HepG2 (cell line): Measurements from ENCODE around the gene PNKP. TPM values are rescaled to one million over a fixed set of nuclear protein-coding genes. Genes with fewer than 3 reads are reported as not detected.

Experiments used
- ATAC-seq: fragments of 200-7000 bp; cut with Tn5 transposase; 3 replicates; pipeline ENCODE4 v1.9.1; 2020; ENCODE audit warnings: mild to moderate bottlenecking, moderate library complexity
- BruUV-seq: library from RNA; stranded (reverse); fragments of 400-500 nt; replicated peaks from 2 replicates; lab custom pipeline; 2021; lab: Mats Ljungman, UMichigan
- CTCF ChIA-PET: fragments of 300-600 bp; formaldehyde crosslinking; extraction: SDS; loops from one replicate; lab custom pipeline; 2021; ENCODE audit warnings: low total read pairs, inconsistent platforms, low intra/inter-chr PET ratio; lab: Yijun Ruan, JAX
- POLR2A ChIA-PET: fragments of 350-600 bp; sonication (Branson Sonifier 250); formaldehyde crosslinking; loops from one replicate; lab custom pipeline; 2020; ENCODE audit warnings: antibody characterized with exemption, inconsistent platforms; lab: Yijun Ruan, JAX
- DNase-seq: peaks from one replicate; pipeline ENCODE4 v3.0.0-alpha.2; 2015; ENCODE audit warnings: low spot score
- FAIRE-seq: peaks from 3 replicates; lab custom pipeline; 2011; peaks lifted over from hg19 to GRCh38; lab: Jason Lieb, UNC
- H2AFZ ChIP-seq: one replicate; pipeline ENCODE4 v1.6.1; 2011; ENCODE audit warnings: low read length, inconsistent platforms
- H3K27ac ChIP-seq: fragments of 300-600 bp; 3 replicates; pipeline ENCODE4 v1.8.0; 2011; ENCODE audit warnings: mixed run types, mild to moderate bottlenecking, mixed read lengths, low read length, inconsistent platforms; ENCODE audit not compliant: insufficient read depth; ENCODE audit errors: extremely low read length
- H3K27me3 ChIP-seq, 2 experiments: fragments of 200-600 bp in 1 of 2; 2 replicates in 1 of 2; 3 replicates in 1 of 2; pipeline versions ENCODE4 v1.6.0 to v1.8.0; 2011; ENCODE audit warnings: low read length in 2 of 2, mild to moderate bottlenecking in 2 of 2, moderate library complexity in 2 of 2, inconsistent platforms in 1 of 2; ENCODE audit not compliant: insufficient read depth in 2 of 2, control insufficient read depth in 1 of 2
- H3K36me3 ChIP-seq, 2 experiments: fragments of 200-600 bp in 1 of 2; replicated peaks in 1 of 2; 2 replicates in 1 of 2; 3 replicates in 1 of 2; pipeline versions ENCODE4 v1.5.1 to v1.8.0; 2011; ENCODE audit warnings: low read length in 2 of 2, inconsistent platforms in 1 of 2; ENCODE audit not compliant: insufficient read depth in 2 of 2, control insufficient read depth in 1 of 2
- H3K4me1 ChIP-seq: 2 replicates; pipeline ENCODE4 v1.5.1; 2012; ENCODE audit warnings: low read length, inconsistent platforms; ENCODE audit not compliant: insufficient read depth
- H3K4me2 ChIP-seq: 2 replicates; pipeline ENCODE4 v1.6.0; 2011; ENCODE audit warnings: low read depth, low read length, inconsistent platforms
- H3K4me3 ChIP-seq, 3 experiments: fragments of 200-600 bp in 1 of 3; sonication (generic), shearing (Covaris generic) in 1 of 3; replicated peaks in 1 of 3; 2 replicates each; pipeline ENCODE4 v1.5.1; 2011 to 2016; ENCODE audit warnings: low read length in 3 of 3, inconsistent platforms in 2 of 3, low read depth in 2 of 3, mild to moderate bottlenecking in 2 of 3, control low read depth in 1 of 3, mixed read lengths in 1 of 3; ENCODE audit not compliant: insufficient read depth in 1 of 3
- H3K79me2 ChIP-seq: one replicate; pipeline ENCODE4 v1.6.1; 2011; ENCODE audit warnings: low read length, inconsistent platforms; ENCODE audit not compliant: insufficient read depth
- H3K9ac ChIP-seq: 2 replicates; pipeline ENCODE4 v1.6.0; 2011; ENCODE audit warnings: mild to moderate bottlenecking, low read depth, low read length, inconsistent platforms; ENCODE audit not compliant: insufficient read depth
- H3K9me3 ChIP-seq: 2 replicates; pipeline ENCODE4 v1.5.1; 2012; ENCODE audit warnings: mild to moderate bottlenecking, low read length
- H4K20me1 ChIP-seq: 2 replicates; pipeline ENCODE4 v1.6.0; 2011; ENCODE audit warnings: inconsistent platforms, mild to moderate bottlenecking, low read length, moderate library complexity; ENCODE audit not compliant: insufficient read depth
- AHDC1 ChIP-seq: sonication (generic); formaldehyde crosslinking; IDR thresholded peaks from 2 replicates; pipeline ENCODE4 v1.5.1; 2020; ENCODE audit warnings: mild to moderate bottlenecking, missing genetic modification reagents, borderline replicate concordance
- BRD4 ChIP-seq: sonication (generic); formaldehyde crosslinking; IDR thresholded peaks from 2 replicates; pipeline ENCODE4 v1.4.0; 2020; ENCODE audit warnings: missing genetic modification reagents
- CHD2 ChIP-seq: IDR thresholded peaks from 2 replicates; pipeline ENCODE4 v1.6.1; 2011; ENCODE audit warnings: low read depth, low read length, improper control_type of control experiment
- CREB1 ChIP-seq, 2 experiments: fragments of 450-650 bp in 1 of 2; IDR thresholded peaks; 2 replicates each; pipeline ENCODE4 v1.6.1; 2016 to 2017; ENCODE audit warnings: control low read depth in 1 of 2, mild to moderate bottlenecking in 1 of 2, missing compliant biosample characterization in 1 of 2, missing genetic modification characterization in 1 of 2
- JUNB ChIP-seq: sonication (generic); formaldehyde crosslinking; IDR thresholded peaks from 2 replicates; pipeline ENCODE4 v1.8.0; 2022; ENCODE audit warnings: missing genetic modification reagents, mild to moderate bottlenecking, borderline replicate concordance
- MAFF ChIP-seq: IDR thresholded peaks from 2 replicates; pipeline ENCODE4 v1.6.1; 2011; ENCODE audit warnings: low read depth, low read length, improper control_type of control experiment
- PLRG1 ChIP-seq: fragments of 450-650 bp; conservative IDR thresholded peaks from 2 replicates; pipeline ENCODE4 v1.6.1; 2016
- SP5 ChIP-seq: IDR thresholded peaks from 2 replicates; pipeline ENCODE4 v1.6.1; 2016; ENCODE audit warnings: low read depth, borderline replicate concordance
- TOE1 ChIP-seq: sonication (generic); formaldehyde crosslinking; IDR thresholded peaks from 2 replicates; pipeline ENCODE4 v1.4.0; 2020; ENCODE audit warnings: mild to moderate bottlenecking, missing genetic modification reagents
- ZNF790 ChIP-seq: sonication (generic); formaldehyde crosslinking; IDR thresholded peaks from 2 replicates; pipeline ENCODE4 v1.8.0; 2022; ENCODE audit warnings: missing genetic modification reagents, mild to moderate bottlenecking, borderline replicate concordance
- WGBS: methylation state at CpG from one replicate; pipeline ENCODE4 v1.1.6; 2017; ENCODE audit warnings: low lambda C conversion rate; 5-methylcytosine and 5-hydroxymethylcytosine counted together
- in situ Hi-C: cut with HindIII; loops from 2 replicates; pipeline ENCODE4 v1.10.0; 2017; ENCODE audit warnings: low pct_unique_long_range_greater_than_20kb; ENCODE audit not compliant: extremely low pct_ligation_motif_present
- intact Hi-C: fragments of 100-400 bp; cut with micrococcal nuclease; formaldehyde crosslinking; loops from one replicate; pipeline ENCODE4 v1.10.0; 2022; ENCODE audit not compliant: unreplicated experiment
- polyA plus RNA-seq, 8 experiments: library from polyadenylated mRNA; depleted of rRNA in 3 of 8; stranded (reverse) in 7 of 8; unstranded in 1 of 8; fragments of >200 nt; fragmentation: Illumina TruSeq in 4 of 8; extraction: Trizol in 4 of 8; gene quantifications; 2 replicates each; pipeline versions ENCODE4 v1.2.1 to v1.2.3, GENCODE V29; 2011 to 2016; ENCODE audit warnings: low read depth in 4 of 8, missing spikeins in 1 of 8, mixed read lengths in 1 of 8; ENCODE audit not compliant: insufficient read depth in 1 of 8
- total RNA-seq, 5 experiments: library from RNA; depleted of rRNA; stranded (reverse); fragments of >200 nt; fragmentation: Illumina TruSeq; extraction: Trizol; gene quantifications; 2 replicates each; pipeline ENCODE4 v1.2.3, GENCODE V29; 2016; ENCODE audit warnings: low read depth in 1 of 5
- TF ChIP-seq, protein P1 (sequence below): sonication (generic); formaldehyde crosslinking; IDR thresholded peaks from 2 replicates; pipeline ENCODE4; 2020; ENCODE audit warnings: missing genetic modification reagents, mild to moderate bottlenecking, borderline replicate concordance
- TF ChIP-seq, protein P2 (sequence below): sonication (generic); formaldehyde crosslinking; IDR thresholded peaks from 2 replicates; pipeline ENCODE4 v1.4.0; 2020; ENCODE audit warnings: mild to moderate bottlenecking, missing genetic modification reagents

The PNKP gene
- total and polyA plus RNA-seq, 2 of the 13 experiments (the other 11 are each of a cell fraction or from before 2014, with no cell fraction given), result 12.7 to 27.1 TPM

- Histone ChIP-seq H3K9ac (no peak overlapping the region), H3K4me3 (no peak overlapping the region), H3K4me1 (peaks cover 18% of the 10 kb centered on the region), H3K27me3 (peaks cover 9 to 17% of the 10 kb centered on the region in 2 experiments; a peak in 4 of 5 replicates), H4K20me1 (no peaks in the 10 kb centered on the region), H2AFZ (no peak overlapping the region), H3K79me2 (no peaks in the 10 kb centered on the region), H3K9me3 (no peaks in the 10 kb centered on the region), H3K27ac (no peak overlapping the region), H3K4me2 (no peak overlapping the region), H3K36me3 (no peaks in the 10 kb centered on the region)
- BruUV-seq, result no TSS peak
- POLR2A ChIA-PET, result no interaction called here
- TF ChIP-seq BRD4 (CRISPR knock-in tag) (no peak), MAFF (no peak), CHD2 (no peak), TOE1 (no peak), ZNF790 (CRISPR knock-in tag) (no peak), PLRG1 (no peak), CREB1 (IDR thresholded peaks at IDR 0.05) (no peak), CREB1 (CRISPR knock-in tag; IDR thresholded peaks at IDR 0.05) (no peak), JUNB (CRISPR knock-in tag) (no peak), SP5 (no peak), AHDC1 (CRISPR knock-in tag) (no peak)
- TF ChIP-seq, protein P1, sequence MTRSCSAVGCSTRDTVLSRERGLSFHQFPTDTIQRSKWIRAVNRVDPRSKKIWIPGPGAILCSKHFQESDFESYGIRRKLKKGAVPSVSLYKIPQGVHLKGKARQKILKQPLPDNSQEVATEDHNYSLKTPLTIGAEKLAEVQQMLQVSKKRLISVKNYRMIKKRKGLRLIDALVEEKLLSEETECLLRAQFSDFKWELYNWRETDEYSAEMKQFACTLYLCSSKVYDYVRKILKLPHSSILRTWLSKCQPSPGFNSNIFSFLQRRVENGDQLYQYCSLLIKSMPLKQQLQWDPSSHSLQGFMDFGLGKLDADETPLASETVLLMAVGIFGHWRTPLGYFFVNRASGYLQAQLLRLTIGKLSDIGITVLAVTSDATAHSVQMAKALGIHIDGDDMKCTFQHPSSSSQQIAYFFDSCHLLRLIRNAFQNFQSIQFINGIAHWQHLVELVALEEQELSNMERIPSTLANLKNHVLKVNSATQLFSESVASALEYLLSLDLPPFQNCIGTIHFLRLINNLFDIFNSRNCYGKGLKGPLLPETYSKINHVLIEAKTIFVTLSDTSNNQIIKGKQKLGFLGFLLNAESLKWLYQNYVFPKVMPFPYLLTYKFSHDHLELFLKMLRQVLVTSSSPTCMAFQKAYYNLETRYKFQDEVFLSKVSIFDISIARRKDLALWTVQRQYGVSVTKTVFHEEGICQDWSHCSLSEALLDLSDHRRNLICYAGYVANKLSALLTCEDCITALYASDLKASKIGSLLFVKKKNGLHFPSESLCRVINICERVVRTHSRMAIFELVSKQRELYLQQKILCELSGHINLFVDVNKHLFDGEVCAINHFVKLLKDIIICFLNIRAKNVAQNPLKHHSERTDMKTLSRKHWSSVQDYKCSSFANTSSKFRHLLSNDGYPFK (CRISPR knock-in tag), result no peak
- TF ChIP-seq, protein P2, sequence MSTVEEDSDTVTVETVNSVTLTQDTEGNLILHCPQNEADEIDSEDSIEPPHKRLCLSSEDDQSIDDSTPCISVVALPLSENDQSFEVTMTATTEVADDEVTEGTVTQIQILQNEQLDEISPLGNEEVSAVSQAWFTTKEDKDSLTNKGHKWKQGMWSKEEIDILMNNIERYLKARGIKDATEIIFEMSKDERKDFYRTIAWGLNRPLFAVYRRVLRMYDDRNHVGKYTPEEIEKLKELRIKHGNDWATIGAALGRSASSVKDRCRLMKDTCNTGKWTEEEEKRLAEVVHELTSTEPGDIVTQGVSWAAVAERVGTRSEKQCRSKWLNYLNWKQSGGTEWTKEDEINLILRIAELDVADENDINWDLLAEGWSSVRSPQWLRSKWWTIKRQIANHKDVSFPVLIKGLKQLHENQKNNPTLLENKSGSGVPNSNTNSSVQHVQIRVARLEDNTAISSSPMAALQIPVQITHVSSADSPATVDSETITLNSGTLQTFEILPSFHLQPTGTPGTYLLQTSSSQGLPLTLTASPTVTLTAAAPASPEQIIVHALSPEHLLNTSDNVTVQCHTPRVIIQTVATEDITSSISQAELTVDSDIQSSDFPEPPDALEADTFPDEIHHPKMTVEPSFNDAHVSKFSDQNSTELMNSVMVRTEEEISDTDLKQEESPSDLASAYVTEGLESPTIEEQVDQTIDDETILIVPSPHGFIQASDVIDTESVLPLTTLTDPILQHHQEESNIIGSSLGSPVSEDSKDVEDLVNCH (CRISPR knock-in tag), result no peak
- no peak for DNase-seq
- ATAC-seq, result no peak; the same call in 2 of the 3 replicates
- 34% methylated on average over 8 of the region's 17 CpGs for WGBS
- CTCF ChIA-PET, result no interaction called here
- FAIRE-seq, result no peak
- in situ Hi-C loops, result no loop called here
- intact Hi-C loops, result no loop called here
Observed at GRCh38 chr19:49895566-49896297, 28.4 kb upstream of the PNKP start.
